A673 (cell line): ENCODE results near the gene ADGRD1.

Source experiments
- CTCF ChIP-seq: fragments of 300-800, 200-600 bp; sonication (generic); conservative IDR thresholded peaks from 2 replicates; pipeline ENCODE4 v1.5.1; 2017; ENCODE audit warnings: low read depth, mild to moderate bottlenecking, antibody characterized with exemption, low read length, moderate library complexity, mixed read lengths
- EZH2 ChIP-seq: fragments of 200-600 bp; sonication (generic); IDR thresholded peaks from 2 replicates; pipeline ENCODE4 v1.6.1; 2017; ENCODE audit warnings: borderline replicate concordance, low read depth, mild to moderate bottlenecking, mixed read lengths, antibody characterized with exemption, low read length; ENCODE audit not compliant: poor library complexity, severe bottlenecking

- no peak for TF ChIP-seq CTCF
- no peak for TF ChIP-seq EZH2
Measured at GRCh38 chr12:131133994-131134393, 180.3 kb downstream of the ADGRD1 start.
